Astrocyte of the spinal cord (primary cell): Measurements from ENCODE around the gene PIGR.

Source experiments
- DNase-seq: peaks from one replicate; pipeline ENCODE4 v3.0.0; 2011; ENCODE audit warnings: low read depth, low spot score
- H3K4me3 ChIP-seq: 2 replicates; pipeline ENCODE4 v1.5.1; 2011; ENCODE audit warnings: low read depth, mild to moderate bottlenecking, low read length, moderate library complexity
- CTCF ChIP-seq: IDR thresholded peaks from 2 replicates; pipeline ENCODE4 v1.5.1; 2012; ENCODE audit warnings: low read depth, mild to moderate bottlenecking, low read length, inconsistent platforms
- in situ Hi-C: cut with HindIII; loops from 2 replicates; pipeline ENCODE4 v1.10.0; 2017; ENCODE audit warnings: low sequenced_read_pairs

Gene PIGR

GRCh38 chr1:206880314-206880713 is 66.0 kb downstream of the PIGR start:
- no peak for TF ChIP-seq CTCF
- in situ Hi-C loops, result no loop called here
- no peak for DNase-seq

More at GRCh38 chr1:206880314-206880713, 66.0 kb downstream of the PIGR start:
- H3K4me3 ChIP-seq, result no peak overlapping the region
